PC-3 (cell line): ENCODE measurements around the gene ATP2B3. TPM values are rescaled to one million over a fixed set of nuclear protein-coding genes. Genes with fewer than 3 reads are reported as not detected.

Experiments
- ATAC-seq: fragments of 200-7000 bp; cut with Tn5 transposase; 2 replicates; pipeline ENCODE4 v1.9.1; 2020; ENCODE audit warnings: mild to moderate bottlenecking, moderate library complexity
- BruUV-seq: library from RNA; stranded (reverse); fragments of 400-500 nt; replicated peaks from 2 replicates; lab custom pipeline; 2021; lab: Mats Ljungman, UMichigan
- CTCF ChIA-PET: fragments of 300-600 bp; sonication (Branson Sonifier 250); formaldehyde crosslinking; loops from one replicate; lab custom pipeline; 2022; ENCODE audit warnings: antibody characterized with exemption; lab: Charles Lee
- POLR2A ChIA-PET: fragments of 300-600 bp; sonication (Branson Sonifier 250); formaldehyde crosslinking; loops from one replicate; lab custom pipeline; 2022; ENCODE audit warnings: antibody characterized with exemption; ENCODE audit not compliant: unreplicated experiment; lab: Charles Lee
- DNase-seq: peaks from one replicate; pipeline ENCODE4 v3.0.0-alpha.2; 2015
- H2AFZ ChIP-seq: fragments of 300-600 bp; sonication (generic); 2 replicates; pipeline ENCODE4 v1.6.0; 2016; ENCODE audit warnings: antibody characterized with exemption, low read length
- H3F3A ChIP-seq: fragments of 300-600 bp; sonication (generic); one replicate; pipeline ENCODE4 v1.6.0; 2017; ENCODE audit warnings: antibody characterized with exemption, low read length, control low read depth, mild to moderate bottlenecking; ENCODE audit not compliant: unreplicated experiment
- H3K27ac ChIP-seq: fragments of 300-600 bp; sonication (generic); 2 replicates; pipeline ENCODE4 v1.5.1; 2016; ENCODE audit warnings: mild to moderate bottlenecking, low read length
- H3K27me3 ChIP-seq: fragments of 300-600 bp; sonication (generic); 2 replicates; pipeline ENCODE4 v1.6.1; 2016; ENCODE audit warnings: low read length, mixed read lengths
- H3K36me3 ChIP-seq: fragments of 300-600 bp; sonication (generic); 2 replicates; pipeline ENCODE4 v1.6.1; 2016; ENCODE audit warnings: low read depth, mixed run types, low read length, mixed read lengths
- H3K4me1 ChIP-seq: fragments of 300-600 bp; sonication (generic); 2 replicates; pipeline ENCODE4 v1.5.1; 2016; ENCODE audit warnings: low read length; ENCODE audit not compliant: insufficient read depth
- H3K4me2 ChIP-seq: fragments of 300-600 bp; sonication (generic); 2 replicates; pipeline ENCODE4 v1.6.0; 2016; ENCODE audit warnings: low read length
- H3K4me3 ChIP-seq: fragments of 300-600 bp; sonication (generic); 2 replicates; pipeline ENCODE4 v1.5.1; 2016; ENCODE audit warnings: mild to moderate bottlenecking, low read length, mixed read lengths
- H3K79me2 ChIP-seq: fragments of 300-600 bp; sonication (generic); 2 replicates; pipeline ENCODE4 v1.6.1; 2017; ENCODE audit warnings: low read length, mixed read lengths
- H3K9ac ChIP-seq: fragments of 300-600 bp; sonication (generic); 2 replicates; pipeline ENCODE4 v1.6.0; 2016; ENCODE audit warnings: mild to moderate bottlenecking, low read length
- H3K9me2 ChIP-seq: fragments of 300-600 bp; sonication (generic); replicated peaks from 2 replicates; pipeline ENCODE4 v1.6.1; 2016; ENCODE audit warnings: mixed run types, low read length, mixed read lengths
- H3K9me3 ChIP-seq: fragments of 300-600 bp; sonication (generic); 2 replicates; pipeline ENCODE4 v1.6.1; 2016; ENCODE audit warnings: low read length, mixed read lengths
- H4K20me1 ChIP-seq: fragments of 300-600 bp; sonication (generic); 2 replicates; pipeline ENCODE4 v1.6.1; 2016; ENCODE audit warnings: low read length, mixed read lengths
- CTCF ChIP-seq: fragments of 300-600 bp; sonication (generic); conservative IDR thresholded peaks from 2 replicates; pipeline ENCODE4 v1.5.1; 2017; ENCODE audit warnings: antibody characterized with exemption, low read depth, mild to moderate bottlenecking, low read length
- EZH2 ChIP-seq: fragments of 300-600 bp; sonication (generic); IDR thresholded peaks from one replicate; pipeline ENCODE4 v1.6.1; 2017; ENCODE audit warnings: antibody characterized with exemption, mild to moderate bottlenecking, low read length; ENCODE audit not compliant: unreplicated experiment
- EZH2phosphoT487 ChIP-seq: fragments of 300-600 bp; sonication (generic); IDR thresholded peaks from 2 replicates; pipeline ENCODE4 v1.6.1; 2018; ENCODE audit warnings: mild to moderate bottlenecking, antibody characterized with exemption, low read length, borderline replicate concordance
- intact Hi-C: fragments of 100-400 bp; cut with micrococcal nuclease; formaldehyde crosslinking; loops from 2 replicates; pipeline ENCODE4 v1.9.0; 2023
- total RNA-seq: library from RNA; depleted of rRNA; stranded (reverse); fragments of >200 nt; gene quantifications from 2 replicates; pipeline ENCODE4 v1.2.3, GENCODE V29; 2014

ATP2B3 gene
- total RNA-seq, 1 experiment from 2014 or later: not detected

GRCh38 chrX:153473126-153473525 lies 44.3 kb upstream of the ATP2B3 start:
- no peaks in the 10 kb centered on the region for H3K9me2 ChIP-seq
- H3K4me3 ChIP-seq: no peak overlapping the region
- H2AFZ ChIP-seq: no peak overlapping the region
- no peak overlapping the region for H3K4me2 ChIP-seq
- H3K36me3 ChIP-seq: no peaks in the 10 kb centered on the region
- H3K4me1 ChIP-seq: no peaks in the 10 kb centered on the region; the same call in 1 of the 2 replicates
- POLR2A ChIA-PET: interaction anchor here (0.5 kb wide), 1 partner anchor 169 kb away, joined by 3 read pairs; no protein-coding TSS in a partner anchor
- no TSS peak for BruUV-seq
- no peaks in the 10 kb centered on the region for H3K9me3 ChIP-seq
- no peak overlapping the region for H3K9ac ChIP-seq
- TF ChIP-seq EZH2: no peak
- TF ChIP-seq CTCF: no peak
- no peaks in the 10 kb centered on the region for H3K27me3 ChIP-seq
- CTCF ChIA-PET: no interaction called here
- no peak for ATAC-seq
- no peak overlapping the region for H3K27ac ChIP-seq
- intact Hi-C loops: no loop called here
- peaks cover 20% of the 10 kb centered on the region for H3K79me2 ChIP-seq
- no peaks in the 10 kb centered on the region for H4K20me1 ChIP-seq
- H3F3A ChIP-seq: no peaks in the 10 kb centered on the region
- no peak for DNase-seq

GRCh38 chrX:153474266-153474665 lies 43.2 kb upstream of the ATP2B3 start:
- Histone ChIP-seq H3K9me2 (no peaks in the 10 kb centered on the region), H3K27me3 (no peaks in the 10 kb centered on the region), H3K4me1 (no peaks in the 10 kb centered on the region; the same call in 1 of the 2 replicates), H3K4me3 (no peak overlapping the region), H3K79me2 (peaks cover 9% of the 10 kb centered on the region), H3K9me3 (no peaks in the 10 kb centered on the region), H3K27ac (no peak overlapping the region), H2AFZ (no peak overlapping the region), H3F3A (no peaks in the 10 kb centered on the region), H3K36me3 (no peaks in the 10 kb centered on the region), H4K20me1 (no peaks in the 10 kb centered on the region), H3K9ac (no peak overlapping the region), H3K4me2 (no peak overlapping the region)
- ChIA-PET CTCF (no interaction called here), POLR2A (no interaction called here)
- TF ChIP-seq CTCF: no peak
- no peak for TF ChIP-seq EZH2phosphoT487
- no peak for TF ChIP-seq EZH2
- no peak for DNase-seq
- no TSS peak for BruUV-seq
- no peak for ATAC-seq
- intact Hi-C loops: no loop called here

- Histone ChIP-seq H4K20me1 (no peaks in the 10 kb centered on the region), H3K27ac (no peak overlapping the region), H3K9ac (no peak overlapping the region), H3K4me2 (peak overlapping the region; percentile 53; the same call in 1 of the 2 replicates), H3K9me3 (no peaks in the 10 kb centered on the region), H3K9me2 (no peaks in the 10 kb centered on the region), H2AFZ (no peak overlapping the region), H3K79me2 (peaks cover 5% of the 10 kb centered on the region), H3K4me3 (no peak overlapping the region), H3K4me1 (no peaks in the 10 kb centered on the region; the same call in 1 of the 2 replicates), H3K27me3 (no peaks in the 10 kb centered on the region), H3K36me3 (no peaks in the 10 kb centered on the region), H3F3A (no peaks in the 10 kb centered on the region)
- POLR2A ChIA-PET: no interaction called here
- no peak for ATAC-seq
- CTCF ChIA-PET: no interaction called here
- intact Hi-C loops: no loop called here
- DNase-seq: peak; percentile 36
- TF ChIP-seq CTCF: no peak
- TF ChIP-seq EZH2: no peak
- BruUV-seq: no TSS peak
These were observed 42.7 kb upstream of the ATP2B3 start for GRCh38 chrX:153474718-153475117.
